Measurements from ENCODE around the gene PLCD3.

Gene PLCD3

DNA sequence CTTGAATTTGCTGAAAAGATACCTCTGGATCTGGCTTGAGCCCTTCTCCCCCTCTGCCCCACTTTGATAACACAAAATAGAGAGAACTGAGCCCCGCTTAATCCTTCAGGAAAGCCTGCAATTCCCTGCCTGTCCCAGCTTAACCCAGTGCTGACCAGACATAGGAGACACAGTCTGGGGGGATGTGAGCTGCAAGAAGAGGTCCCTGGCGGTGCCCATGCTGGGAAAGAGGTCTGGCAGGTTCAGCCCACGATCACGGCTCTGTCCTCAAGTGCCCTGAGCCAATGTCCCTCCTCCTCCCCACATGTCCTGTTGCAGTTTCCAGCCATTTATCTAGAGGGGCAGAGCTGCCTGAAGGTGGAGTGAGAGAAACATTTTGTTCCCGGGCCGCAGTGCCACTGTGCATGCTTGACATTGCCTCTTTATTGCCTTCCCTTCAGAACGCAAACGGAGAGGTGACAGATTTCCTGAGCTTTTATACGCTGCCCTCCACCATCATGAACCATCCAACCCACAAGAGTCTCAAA lies 29.0 kb downstream of the PLCD3 start:
- DNase-seq (ENCODE audit: low read depth in 2 of 2) = no peak

GRCh38 chr17:45102856-45103255 lies 29.5 kb downstream of the PLCD3 start:
- DNase-seq (ENCODE audit: low read depth in 2 of 2) = no peak

- no peak for DNase-seq (ENCODE audit: low read depth in 2 of 2)
These were observed 30.2 kb downstream of the PLCD3 start for GRCh38 chr17:45101883-45102811.

- no peak for DNase-seq (ENCODE audit: low read depth in 2 of 2)
These were observed 30.8 kb downstream of the PLCD3 start for GRCh38 chr17:45101546-45101882.

GRCh38 chr17:45098869-45099616 lies 33.3 kb downstream of the PLCD3 start:
- peak; percentile 67 for DNase-seq (ENCODE audit: low read depth in 2 of 2)

- DNase-seq (ENCODE audit: low read depth in 2 of 2) = no peak
These were observed 34.0 kb downstream of the PLCD3 start for GRCh38 chr17:45098081-45098868.

DNA sequence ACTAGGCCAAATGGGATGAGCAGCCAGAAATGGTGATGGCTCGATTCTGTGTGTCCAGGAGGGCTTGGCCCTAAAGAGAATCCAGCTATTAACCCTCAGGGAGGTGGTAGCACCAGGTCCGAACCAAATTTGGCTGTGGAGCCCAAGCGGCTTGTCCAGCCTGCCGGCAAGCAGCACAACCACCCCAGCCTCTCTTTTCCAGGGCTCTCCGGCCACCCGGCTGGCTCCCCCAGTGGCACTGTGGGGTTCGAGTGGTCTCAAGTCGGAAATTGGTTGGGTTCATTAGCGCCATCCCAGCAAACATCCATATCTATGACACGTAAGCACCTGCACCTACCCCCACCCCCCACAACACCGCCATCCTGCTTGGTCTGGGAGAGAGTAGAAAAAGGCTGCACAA lies 35.4 kb downstream of the PLCD3 start:
- no peak for DNase-seq (ENCODE audit: low read depth in 2 of 2)

GRCh38 chr17:45096141-45096540 lies 36.2 kb downstream of the PLCD3 start:
- DNase-seq (ENCODE audit: low read depth in 2 of 2) = no peak

DNA sequence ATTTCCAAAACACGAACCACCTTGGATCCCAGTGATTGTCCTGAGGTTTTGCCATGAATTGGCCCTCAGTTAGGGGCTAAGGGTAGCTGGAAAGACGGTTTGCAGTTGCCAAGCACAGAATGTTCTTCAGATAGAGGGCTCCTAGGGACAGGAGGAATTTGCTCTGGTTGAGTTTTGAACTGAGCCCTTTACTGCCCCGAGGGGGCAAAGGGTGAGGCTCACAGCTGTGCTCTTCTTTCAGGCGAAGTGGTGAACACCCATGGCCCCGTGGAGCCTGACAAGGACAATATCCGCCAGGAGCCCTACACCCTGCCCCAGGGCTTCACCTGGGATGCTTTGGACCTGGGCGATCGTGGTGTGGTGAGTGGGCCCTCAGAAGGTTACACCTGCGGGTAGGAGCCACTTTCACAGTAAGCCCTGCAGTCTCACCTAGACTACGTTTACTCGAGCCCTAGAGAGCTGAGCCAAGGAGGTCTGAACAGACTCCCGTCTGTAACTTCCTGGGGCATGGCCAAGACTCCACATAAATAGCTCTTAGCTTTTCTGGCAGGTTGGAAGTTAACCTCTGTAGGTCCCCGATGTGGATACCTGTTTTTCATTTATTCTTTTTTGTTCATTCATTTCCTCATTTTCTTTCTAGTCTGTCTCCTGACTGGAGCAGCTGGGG lies 38.7 kb downstream of the PLCD3 start:
- DNase-seq (ENCODE audit: low read depth in 2 of 2) = no peak

- no peak for DNase-seq (ENCODE audit: low read depth in 2 of 2)
These were observed 39.3 kb downstream of the PLCD3 start for GRCh38 chr17:45092911-45093430.

DNA sequence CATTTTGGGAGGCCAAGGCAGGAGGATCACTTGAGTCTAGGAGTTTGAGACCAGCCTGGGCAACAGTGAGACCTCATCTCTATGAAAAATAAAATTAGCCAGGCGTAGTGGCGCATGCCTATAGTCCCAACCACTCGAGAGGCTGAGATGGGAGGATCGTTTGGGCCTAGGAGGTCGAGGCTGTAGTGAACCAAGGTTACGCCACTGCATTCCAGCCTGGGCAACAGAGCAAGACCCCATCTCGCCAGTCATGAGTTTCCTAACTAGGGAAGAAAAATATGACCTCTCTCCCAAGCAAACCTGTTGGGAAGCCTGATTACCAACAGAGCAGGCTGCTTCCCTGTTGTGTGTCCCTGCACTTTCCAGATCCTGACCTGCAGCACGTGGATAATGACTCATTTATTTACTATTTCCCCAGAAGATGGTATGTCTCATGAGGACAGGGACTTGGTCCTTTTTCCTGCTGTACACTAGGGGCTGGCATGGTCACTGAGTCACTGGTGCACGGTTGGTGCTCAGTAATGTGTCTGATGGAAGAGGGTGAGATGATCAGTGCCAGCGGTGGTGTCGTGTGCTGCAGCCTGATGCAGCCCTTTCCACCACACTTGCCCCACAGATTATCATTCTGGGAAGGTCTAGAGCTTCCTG lies 40.4 kb downstream of the PLCD3 start:
- DNase-seq (ENCODE audit: low read depth in 2 of 2) = no peak

- no peak for DNase-seq (ENCODE audit: low read depth in 2 of 2)
These were observed 41.6 kb downstream of the PLCD3 start for GRCh38 chr17:45090711-45091110.

GRCh38 chr17:45088741-45089140 lies 43.6 kb downstream of the PLCD3 start:
- no peak for DNase-seq (ENCODE audit: low read depth in 2 of 2)

- no peak for DNase-seq (ENCODE audit: low read depth in 2 of 2)
These were observed 44.3 kb downstream of the PLCD3 start for GRCh38 chr17:45087978-45088377.

DNA sequence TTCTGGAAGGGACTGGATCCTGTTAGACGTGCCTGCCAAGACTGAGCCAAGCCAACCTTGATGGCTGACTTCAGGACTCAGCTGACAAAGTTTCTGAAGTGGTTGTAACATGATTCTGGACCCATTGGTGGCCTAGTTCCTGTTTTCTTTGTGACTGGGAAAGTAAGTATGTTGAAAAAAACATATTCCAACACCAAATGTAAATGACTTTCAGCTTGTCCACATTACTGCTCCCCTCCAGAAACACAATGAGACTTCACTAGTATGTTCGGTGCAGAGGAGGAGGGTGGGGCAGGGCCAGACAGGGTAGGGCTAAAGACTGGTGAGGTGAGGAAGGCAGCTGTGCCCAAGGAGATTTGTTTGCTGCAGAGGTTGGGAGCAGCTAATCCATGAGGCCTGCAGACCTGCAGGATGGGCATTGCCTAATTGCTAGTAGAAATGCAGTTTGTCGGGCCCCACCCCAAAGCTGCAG lies 44.8 kb downstream of the PLCD3 start:
- no peak for DNase-seq (ENCODE audit: low read depth in 2 of 2)

GRCh38 chr17:45086865-45087503 lies 45.3 kb downstream of the PLCD3 start:
- DNase-seq (ENCODE audit: low read depth in 2 of 2) = no peak

GRCh38 chr17:45086391-45086790 lies 45.9 kb downstream of the PLCD3 start:
- no peak for DNase-seq (ENCODE audit: low read depth in 2 of 2)

DNA sequence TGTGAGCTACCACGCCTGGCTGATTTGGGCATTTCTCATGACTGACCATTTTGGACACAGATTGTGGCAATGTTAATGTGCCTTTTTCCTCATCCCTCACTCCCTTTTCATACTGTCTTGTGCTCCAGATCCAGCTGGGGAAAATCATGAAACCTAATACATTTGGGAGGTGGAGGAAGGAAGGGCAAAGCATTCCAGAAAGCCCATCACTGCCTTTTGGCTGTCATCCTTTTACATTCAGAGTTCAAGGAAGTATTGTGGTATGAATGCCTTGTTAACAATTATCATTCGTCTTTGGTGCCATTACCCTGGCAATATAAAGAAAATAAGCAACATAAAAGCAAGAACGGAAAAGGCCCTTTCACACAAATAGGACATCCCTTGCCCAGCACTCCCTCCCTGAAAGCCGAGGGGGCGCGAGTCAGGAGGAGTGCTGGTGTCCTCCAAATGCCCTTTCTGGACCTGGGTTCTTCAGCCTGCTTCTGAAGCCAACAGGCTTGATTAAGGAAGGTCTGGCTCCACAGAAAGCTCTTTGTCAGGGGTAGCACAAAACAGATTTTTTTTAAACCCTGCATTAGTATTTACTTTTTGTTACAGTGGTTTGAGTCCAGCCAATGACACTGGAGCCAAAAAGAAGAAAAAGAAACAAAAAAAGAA lies 51.1 kb downstream of the PLCD3 start:
- DNase-seq (ENCODE audit: low read depth in 2 of 2) = no peak

DNA sequence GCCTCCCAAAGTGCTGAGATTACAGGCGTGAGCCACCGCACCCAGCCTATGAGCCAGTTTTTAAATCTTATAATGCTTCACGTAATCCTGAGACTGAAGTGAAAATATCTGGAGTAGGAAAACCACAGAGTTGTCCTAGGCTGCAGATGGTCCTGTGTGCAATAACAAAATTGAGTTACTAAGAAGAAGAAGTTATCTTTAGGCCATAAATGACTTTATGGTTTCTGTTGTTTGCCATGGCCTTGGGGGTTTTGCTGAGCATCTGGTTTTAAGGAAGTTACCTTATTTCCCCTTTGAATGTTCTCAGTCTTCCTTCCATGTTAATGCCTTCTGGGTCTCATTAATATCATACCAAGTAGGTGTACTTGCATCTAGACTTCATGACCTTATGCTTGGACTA lies 54.7 kb downstream of the PLCD3 start:
- DNase-seq (ENCODE audit: low read depth in 2 of 2) = no peak
